HUES64 (cell line): ENCODE measurements around the gene GRM1.

ENCODE experiments used
- H3K27ac ChIP-seq: 2 replicates; pipeline ENCODE4 v1.7.0; 2013; ENCODE audit warnings: low read depth, low read length, inconsistent platforms
- H3K27me3 ChIP-seq: 2 replicates; pipeline ENCODE4 v1.6.1; 2013; ENCODE audit warnings: mild to moderate bottlenecking, low read length; ENCODE audit not compliant: insufficient read depth
- H3K36me3 ChIP-seq: 2 replicates; pipeline ENCODE4 v1.6.1; 2013; ENCODE audit warnings: mild to moderate bottlenecking, low read length; ENCODE audit not compliant: insufficient read depth
- H3K4me1 ChIP-seq: 2 replicates; pipeline ENCODE4 v1.6.1; 2013; ENCODE audit warnings: mild to moderate bottlenecking, low read length, moderate library complexity; ENCODE audit not compliant: insufficient read depth
- H3K4me3 ChIP-seq: 2 replicates; pipeline ENCODE4 v1.5.1; 2013; ENCODE audit warnings: mild to moderate bottlenecking, low read length, moderate library complexity
- H3K9ac ChIP-seq: 2 replicates; pipeline ENCODE4 v1.6.1; 2013; ENCODE audit warnings: mild to moderate bottlenecking, low read depth, low read length
- H3K9me3 ChIP-seq: 2 replicates; pipeline ENCODE4 v1.6.1; 2013; ENCODE audit warnings: low read depth, low read length; ENCODE audit not compliant: insufficient read depth
- WGBS: fragments of 150-250, 120-280 bp; methylation state at CpG from one replicate; pipeline ENCODE4 v1.1.7; 2013; ENCODE audit warnings: missing lambda C conversion rate; 5-methylcytosine and 5-hydroxymethylcytosine counted together

Gene GRM1

GRCh38 chr6:146388736-146389364 lies 360.0 kb downstream of the GRM1 start:
- Histone ChIP-seq H3K9me3 (no peaks in the 10 kb centered on the region), H3K27ac (no peak overlapping the region), H3K36me3 (no peaks in the 10 kb centered on the region), H3K27me3 (no peaks in the 10 kb centered on the region), H3K9ac (no peak overlapping the region), H3K4me3 (no peak overlapping the region), H3K4me1 (peaks cover 7% of the 10 kb centered on the region; the same call in 1 of the 2 replicates)
- 71% methylated on average over 2 of the region's 3 CpGs for WGBS

GRCh38 chr6:146389740-146390139 lies 360.9 kb downstream of the GRM1 start:
- Histone ChIP-seq H3K4me1 (peaks cover 7% of the 10 kb centered on the region; the same call in 1 of the 2 replicates), H3K4me3 (no peak overlapping the region), H3K9ac (no peak overlapping the region), H3K36me3 (no peaks in the 10 kb centered on the region), H3K9me3 (no peaks in the 10 kb centered on the region), H3K27ac (no peak overlapping the region), H3K27me3 (no peaks in the 10 kb centered on the region)
- WGBS, result 97% methylated on average over 2 of the region's 4 CpGs

GRCh38 chr6:146397638-146398037 lies 368.8 kb downstream of the GRM1 start:
- Histone ChIP-seq H3K9ac (no peak overlapping the region), H3K9me3 (no peaks in the 10 kb centered on the region), H3K4me3 (no peak overlapping the region), H3K27ac (no peak overlapping the region), H3K4me1 (no peaks in the 10 kb centered on the region), H3K27me3 (no peaks in the 10 kb centered on the region), H3K36me3 (no peaks in the 10 kb centered on the region)
- WGBS, result 100% methylated on average over 1 of the region's 1 CpG

- H3K4me3 ChIP-seq, result no peak overlapping the region
- H3K4me1 ChIP-seq, result no peaks in the 10 kb centered on the region
- no peaks in the 10 kb centered on the region for H3K27me3 ChIP-seq
- 100% methylated on average over 2 of the region's 3 CpGs for WGBS
- no peaks in the 10 kb centered on the region for H3K9me3 ChIP-seq
- no peak overlapping the region for H3K27ac ChIP-seq
- H3K36me3 ChIP-seq, result no peaks in the 10 kb centered on the region
- no peak overlapping the region for H3K9ac ChIP-seq
Measured at GRCh38 chr6:146402476-146402875, 373.6 kb downstream of the GRM1 start.

GRCh38 chr6:146408583-146408982 lies 379.7 kb downstream of the GRM1 start:
- Histone ChIP-seq H3K36me3 (no peaks in the 10 kb centered on the region), H3K4me3 (no peak overlapping the region), H3K9me3 (no peaks in the 10 kb centered on the region), H3K4me1 (no peaks in the 10 kb centered on the region), H3K27ac (no peak overlapping the region), H3K9ac (no peak overlapping the region), H3K27me3 (no peaks in the 10 kb centered on the region)
- 88% methylated on average over 4 of the region's 5 CpGs for WGBS

- WGBS, result 90% methylated on average over 2 of the region's 2 CpGs
- Histone ChIP-seq H3K4me3 (no peak overlapping the region), H3K4me1 (no peaks in the 10 kb centered on the region), H3K36me3 (no peaks in the 10 kb centered on the region), H3K27me3 (no peaks in the 10 kb centered on the region), H3K27ac (no peak overlapping the region), H3K9ac (no peak overlapping the region), H3K9me3 (no peaks in the 10 kb centered on the region)
Measured at GRCh38 chr6:146410851-146411595, 382.2 kb downstream of the GRM1 start.

- Histone ChIP-seq H3K4me3 (no peak overlapping the region), H3K27ac (no peak overlapping the region), H3K4me1 (peaks cover 6% of the 10 kb centered on the region; the same call in 1 of the 2 replicates), H3K36me3 (no peaks in the 10 kb centered on the region), H3K9ac (no peak overlapping the region), H3K27me3 (no peaks in the 10 kb centered on the region), H3K9me3 (no peaks in the 10 kb centered on the region)
- WGBS, result 83% methylated on average over 5 of the region's 5 CpGs
Measured at GRCh38 chr6:146419576-146419975, 390.7 kb downstream of the GRM1 start.

GRCh38 chr6:146420255-146420654 lies 391.4 kb downstream of the GRM1 start:
- no peaks in the 10 kb centered on the region for H3K27me3 ChIP-seq
- H3K36me3 ChIP-seq, result no peaks in the 10 kb centered on the region
- H3K4me3 ChIP-seq, result no peak overlapping the region
- H3K27ac ChIP-seq, result no peak overlapping the region
- no peak overlapping the region for H3K9ac ChIP-seq
- peaks cover 6% of the 10 kb centered on the region; the same call in 1 of the 2 replicates for H3K4me1 ChIP-seq
- 92% methylated on average over 3 of the region's 3 CpGs for WGBS
- H3K9me3 ChIP-seq, result no peaks in the 10 kb centered on the region

- H3K9me3 ChIP-seq, result no peaks in the 10 kb centered on the region
- H3K9ac ChIP-seq, result no peak overlapping the region
- no peaks in the 10 kb centered on the region for H3K36me3 ChIP-seq
- no peak overlapping the region for H3K27ac ChIP-seq
- no peaks in the 10 kb centered on the region for H3K27me3 ChIP-seq
- peaks cover 3% of the 10 kb centered on the region; the same call in 1 of the 2 replicates for H3K4me1 ChIP-seq
- 91% methylated on average over 1 of the region's 1 CpG for WGBS
- H3K4me3 ChIP-seq, result no peak overlapping the region
Measured at GRCh38 chr6:146422789-146423375, 394.0 kb downstream of the GRM1 start.

- Histone ChIP-seq H3K36me3 (no peaks in the 10 kb centered on the region), H3K9ac (no peak overlapping the region), H3K27ac (no peak overlapping the region), H3K9me3 (no peaks in the 10 kb centered on the region), H3K4me1 (no peaks in the 10 kb centered on the region), H3K27me3 (no peaks in the 10 kb centered on the region), H3K4me3 (no peak overlapping the region)
- WGBS, result 90% methylated on average over 6 of the region's 6 CpGs
Measured at GRCh38 chr6:146423452-146423851, 394.6 kb downstream of the GRM1 start.

- H3K4me3 ChIP-seq, result no peak overlapping the region
- 92% methylated on average over 7 of the region's 7 CpGs for WGBS
- no peaks in the 10 kb centered on the region for H3K27me3 ChIP-seq
- no peak overlapping the region for H3K27ac ChIP-seq
- no peaks in the 10 kb centered on the region for H3K36me3 ChIP-seq
- H3K9me3 ChIP-seq, result no peaks in the 10 kb centered on the region
- no peak overlapping the region for H3K9ac ChIP-seq
- peaks cover 10% of the 10 kb centered on the region; the same call in 1 of the 2 replicates for H3K4me1 ChIP-seq
Measured at GRCh38 chr6:146426516-146426915, 397.7 kb downstream of the GRM1 start.
